H9 (cell line): ENCODE results near the gene MED13L. TPM values are rescaled to one million over a fixed set of nuclear protein-coding genes. Genes with fewer than 3 reads are reported as not detected.
A peak's percentile ranks its signal among the peaks of the same experiment; 100 is the strongest.

ENCODE experiments used
- DNase-seq: peaks from one replicate; pipeline ENCODE4 v3.0.0-alpha.2; 2017
- H2AFZ ChIP-seq: one replicate; pipeline ENCODE4 v1.6.1; 2013; ENCODE audit warnings: mild to moderate bottlenecking, low read length, control low read depth, moderate library complexity
- H2AK5ac ChIP-seq: 2 replicates; pipeline ENCODE4 v1.6.1; 2013; ENCODE audit warnings: low read length, control low read depth, mixed read lengths; ENCODE audit not compliant: insufficient read length
- H2BK120ac ChIP-seq: one replicate; pipeline ENCODE4 v1.6.1; 2013; ENCODE audit warnings: low read depth, mild to moderate bottlenecking, low read length, control low read depth, inconsistent platforms; ENCODE audit not compliant: poor library complexity, severe bottlenecking
- H2BK12ac ChIP-seq: 2 replicates; pipeline ENCODE4 v1.6.1; 2013; ENCODE audit warnings: low read length, control low read depth, mixed read lengths, low read depth; ENCODE audit not compliant: insufficient read length
- H2BK15ac ChIP-seq: 2 replicates; pipeline ENCODE4 v1.6.1; 2013; ENCODE audit warnings: low read depth, low read length, control low read depth
- H2BK20ac ChIP-seq: one replicate; pipeline ENCODE4 v1.6.1; 2013; ENCODE audit warnings: low read depth, mild to moderate bottlenecking, low read length, control low read depth, inconsistent platforms; ENCODE audit not compliant: poor library complexity, severe bottlenecking
- H2BK5ac ChIP-seq: 2 replicates; pipeline ENCODE4 v1.6.1; 2013; ENCODE audit warnings: low read length, control low read depth, mixed read lengths; ENCODE audit not compliant: insufficient read length
- H3K14ac ChIP-seq: 2 replicates; pipeline ENCODE4 v1.6.1; 2013; ENCODE audit warnings: low read length, control low read depth; ENCODE audit not compliant: insufficient read depth
- H3K18ac ChIP-seq: 2 replicates; pipeline ENCODE4 v1.6.1; 2013; ENCODE audit warnings: low read depth, mild to moderate bottlenecking, mixed read lengths, low read length, control low read depth; ENCODE audit not compliant: insufficient read length
- H3K23ac ChIP-seq: 2 replicates; pipeline ENCODE4 v1.6.1; 2013; ENCODE audit warnings: low read length, control low read depth, mixed read lengths, low read depth; ENCODE audit not compliant: insufficient read length
- H3K23me2 ChIP-seq: 2 replicates; pipeline ENCODE4 v1.6.1; 2013; ENCODE audit warnings: low read depth, mild to moderate bottlenecking, mixed read lengths, low read length, control low read depth; ENCODE audit not compliant: insufficient read length, poor library complexity, severe bottlenecking
- H3K27ac ChIP-seq: 2 replicates; pipeline ENCODE4 v1.5.1; 2013; ENCODE audit warnings: low read length, control low read depth, mixed read lengths, low read depth; ENCODE audit not compliant: insufficient read length
- H3K27me3 ChIP-seq: 2 replicates; pipeline ENCODE4 v1.6.1; 2013; ENCODE audit warnings: low read length, control low read depth, inconsistent platforms; ENCODE audit not compliant: insufficient read depth
- H3K4ac ChIP-seq: 2 replicates; pipeline ENCODE4 v1.6.1; 2013; ENCODE audit warnings: low read depth, mild to moderate bottlenecking, control low read depth, inconsistent platforms, low read length, moderate library complexity
- H3K4me1 ChIP-seq: 2 replicates; pipeline ENCODE4 v1.6.1; 2013; ENCODE audit warnings: low read length, control low read depth, inconsistent platforms; ENCODE audit not compliant: insufficient read depth
- H3K4me2 ChIP-seq: 2 replicates; pipeline ENCODE4 v1.6.1; 2013; ENCODE audit warnings: low read length, control low read depth, mixed read lengths; ENCODE audit not compliant: insufficient read length, insufficient read depth
- H3K56ac ChIP-seq: 2 replicates; pipeline ENCODE4 v1.6.1; 2013; ENCODE audit warnings: low read depth, mild to moderate bottlenecking, mixed read lengths, low read length, control low read depth; ENCODE audit not compliant: insufficient read length
- H3K79me1 ChIP-seq: 2 replicates; pipeline ENCODE4 v1.6.1; 2013; ENCODE audit warnings: low read depth, mild to moderate bottlenecking, moderate library complexity, low read length, control low read depth, inconsistent platforms; ENCODE audit not compliant: insufficient read depth, poor library complexity, severe bottlenecking
- H3K79me2 ChIP-seq: 2 replicates; pipeline ENCODE4 v1.6.1; 2013; ENCODE audit warnings: low read length, control low read depth, inconsistent platforms; ENCODE audit not compliant: insufficient read depth
- H3K9ac ChIP-seq: 2 replicates; pipeline ENCODE4 v1.6.1; 2013; ENCODE audit warnings: low read length, control low read depth, mixed read lengths; ENCODE audit not compliant: insufficient read length; ENCODE audit errors: extremely low read depth
- H3K9me3 ChIP-seq: one replicate; pipeline ENCODE4 v1.6.1; 2013; ENCODE audit warnings: low read depth, low read length, inconsistent platforms; ENCODE audit not compliant: control insufficient read depth
- H3T11ph ChIP-seq: one replicate; pipeline ENCODE4 v1.6.1; 2013; ENCODE audit warnings: mild to moderate bottlenecking, low read length, control low read depth, inconsistent platforms
- H4K20me1 ChIP-seq: one replicate; pipeline ENCODE4 v1.6.1; 2013; ENCODE audit not compliant: control insufficient read depth, insufficient read length, insufficient read depth
- H4K5ac ChIP-seq: 2 replicates; pipeline ENCODE4 v1.6.1; 2013; ENCODE audit warnings: low read depth, mild to moderate bottlenecking, mixed read lengths, low read length, control low read depth; ENCODE audit not compliant: insufficient read length
- H4K8ac ChIP-seq: replicated peaks from 2 replicates; pipeline ENCODE4 v1.6.1; 2013; ENCODE audit warnings: low read length, control low read depth, mixed read lengths, low read depth; ENCODE audit not compliant: insufficient read length
- H4K91ac ChIP-seq: 2 replicates; pipeline ENCODE4 v1.6.1; 2013; ENCODE audit warnings: low read depth, mild to moderate bottlenecking, moderate library complexity, mixed read lengths, low read length, control low read depth; ENCODE audit not compliant: insufficient read length
- H3K27ac Mint-ChIP-seq, 3 experiments: 2 replicates in 2 of 3; 3 replicates in 1 of 3; pipeline ENCODE4 v1.8.0; 2020 to 2021; ENCODE audit warnings: mixed read lengths in 3 of 3, mild to moderate bottlenecking in 1 of 3, moderate library complexity in 1 of 3
- H3K27me3 Mint-ChIP-seq: 2 replicates; pipeline ENCODE4 v1.8.0; 2021; ENCODE audit warnings: low read depth, mild to moderate bottlenecking, moderate library complexity, mixed read lengths
- H3K36me3 Mint-ChIP-seq, 3 experiments: 2 replicates in 2 of 3; 3 replicates in 1 of 3; pipeline ENCODE4 v1.8.0; 2020 to 2021; ENCODE audit warnings: low read depth in 3 of 3, mixed read lengths in 3 of 3; ENCODE audit not compliant: insufficient read depth in 1 of 3
- H3K4me1 Mint-ChIP-seq, 2 experiments: 2 replicates each; pipeline ENCODE4 v1.8.0; 2020; ENCODE audit warnings: mixed read lengths in 2 of 2
- H3K4me3 Mint-ChIP-seq, 2 experiments: 2 replicates in 1 of 2; 3 replicates in 1 of 2; pipeline ENCODE4 v1.8.0; 2020 to 2021; ENCODE audit warnings: mild to moderate bottlenecking in 2 of 2, mixed read lengths in 2 of 2, moderate library complexity in 1 of 2
- H3K9me3 Mint-ChIP-seq, 2 experiments: 2 replicates in 1 of 2; 3 replicates in 1 of 2; pipeline ENCODE4 v1.8.0; 2020; ENCODE audit warnings: mild to moderate bottlenecking in 2 of 2, mixed read lengths in 2 of 2, moderate library complexity in 1 of 2
- WGBS: extraction: QIAGEN DNeasy Blood & Tissue Kit; methylation state at CpG from one replicate; pipeline ENCODE4 v1.1.7; 2013; ENCODE audit warnings: missing lambda C conversion rate, low lambda C conversion rate, mixed read lengths; ENCODE audit not compliant: insufficient read length; ENCODE audit errors: extremely low coverage; 5-methylcytosine and 5-hydroxymethylcytosine counted together
- total RNA-seq: library from RNA; stranded (reverse); gene quantifications from 2 replicates; pipeline ENCODE4 v1.2.1, GENCODE V29; 2021
- TF ChIP-seq, protein P1 (sequence below): fragments of 200-600 bp; sonication (generic); conservative IDR thresholded peaks from 3 replicates; pipeline ENCODE4 v1.8.0; 2021; ENCODE audit warnings: antibody characterized with exemption, mild to moderate bottlenecking

Gene MED13L
- total RNA-seq, 1 experiment from 2014 or later, result 52.4 TPM

GRCh38 chr12:116227811-116228210 is 49.7 kb downstream of the MED13L start:
- no peaks in the 10 kb centered on the region for H3K9me3 Mint-ChIP-seq
- no peak overlapping the region for H2BK20ac ChIP-seq
- H3K27ac Mint-ChIP-seq, result peak overlapping the region in 1 of 3 experiments; percentile 65; a peak in 1 of 7 replicates
- no peak for DNase-seq
- no peak overlapping the region for H2BK12ac ChIP-seq
- no peaks in the 10 kb centered on the region for H3K27me3 Mint-ChIP-seq
- no peak overlapping the region for H2BK5ac ChIP-seq
- no peak overlapping the region for H3K4me2 ChIP-seq
- H2BK120ac ChIP-seq, result no peak overlapping the region
- no peak overlapping the region for H3K56ac ChIP-seq
- no peak overlapping the region for H3K4ac ChIP-seq
- H3K27ac ChIP-seq, result no peak overlapping the region
- no peak overlapping the region for H3K4me3 Mint-ChIP-seq
- no peak overlapping the region for H3T11ph ChIP-seq
- H2AFZ ChIP-seq, result no peak overlapping the region
- no peaks in the 10 kb centered on the region for H3K4me1 Mint-ChIP-seq
- H4K8ac ChIP-seq, result no peak overlapping the region
- H2BK15ac ChIP-seq, result no peak overlapping the region
- H3K14ac ChIP-seq, result no peak overlapping the region
- WGBS, result no CpG with 5 or more reads among the region's 3 CpGs
- no peak overlapping the region for H3K9ac ChIP-seq
- H3K27me3 ChIP-seq, result no peaks in the 10 kb centered on the region
- no peaks in the 10 kb centered on the region for H3K23me2 ChIP-seq
- H3K18ac ChIP-seq, result no peak overlapping the region
- H3K79me2 ChIP-seq, result peaks cover 5% of the 10 kb centered on the region; the same call in 1 of the 2 replicates
- no peak overlapping the region for H2AK5ac ChIP-seq
- no peak overlapping the region for H4K5ac ChIP-seq
- no peaks in the 10 kb centered on the region for H3K4me1 ChIP-seq
- no peak overlapping the region for H3K23ac ChIP-seq
- peaks cover 6% of the 10 kb centered on the region for H3K79me1 ChIP-seq
- no peaks in the 10 kb centered on the region for H4K20me1 ChIP-seq
- no peak overlapping the region for H4K91ac ChIP-seq
- TF ChIP-seq, protein P1, sequence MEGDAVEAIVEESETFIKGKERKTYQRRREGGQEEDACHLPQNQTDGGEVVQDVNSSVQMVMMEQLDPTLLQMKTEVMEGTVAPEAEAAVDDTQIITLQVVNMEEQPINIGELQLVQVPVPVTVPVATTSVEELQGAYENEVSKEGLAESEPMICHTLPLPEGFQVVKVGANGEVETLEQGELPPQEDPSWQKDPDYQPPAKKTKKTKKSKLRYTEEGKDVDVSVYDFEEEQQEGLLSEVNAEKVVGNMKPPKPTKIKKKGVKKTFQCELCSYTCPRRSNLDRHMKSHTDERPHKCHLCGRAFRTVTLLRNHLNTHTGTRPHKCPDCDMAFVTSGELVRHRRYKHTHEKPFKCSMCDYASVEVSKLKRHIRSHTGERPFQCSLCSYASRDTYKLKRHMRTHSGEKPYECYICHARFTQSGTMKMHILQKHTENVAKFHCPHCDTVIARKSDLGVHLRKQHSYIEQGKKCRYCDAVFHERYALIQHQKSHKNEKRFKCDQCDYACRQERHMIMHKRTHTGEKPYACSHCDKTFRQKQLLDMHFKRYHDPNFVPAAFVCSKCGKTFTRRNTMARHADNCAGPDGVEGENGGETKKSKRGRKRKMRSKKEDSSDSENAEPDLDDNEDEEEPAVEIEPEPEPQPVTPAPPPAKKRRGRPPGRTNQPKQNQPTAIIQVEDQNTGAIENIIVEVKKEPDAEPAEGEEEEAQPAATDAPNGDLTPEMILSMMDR, result no peak
- peaks cover 0 to 3% (median 0%) of the 10 kb centered on the region in 3 experiments; a peak in 1 of 7 replicates for H3K36me3 Mint-ChIP-seq
- H3K9me3 ChIP-seq, result no peaks in the 10 kb centered on the region
